ENCODE measurements around the gene OR6K3.
"Not testable (repeated sequence)": the region's sequence is repeated elsewhere in the genome, so short reads cannot be mapped to it uniquely, and the experiment has no call there.

Gene OR6K3

GRCh38 chr1:158720620-158721019 is at the start of gene OR6K3:
TSS of gene OR6K3 (minus strand) at chr1:158720720. CDS start at chr1:158718115, 2,605 bp downstream.
- no peak for DNase-seq (ENCODE audit: low read depth, low spot score)
- no peak within 1 kb of the TSS for H3K27ac ChIP-seq

- DNase-seq (ENCODE audit: low read depth, low spot score): no peak
- H3K27ac ChIP-seq: no peak within 1 kb of the TSS
Observed at GRCh38 chr1:158754420-158754819, 33.9 kb upstream of the OR6K3 start, which contains the start of gene OR6K6. TSS of gene OR6K6 (plus strand) at chr1:158754720. CDS start at chr1:158754888, 168 bp downstream.

- H3K27ac ChIP-seq: no peak overlapping the region
- no peak for DNase-seq (ENCODE audit: low read depth, low spot score)
Observed at GRCh38 chr1:158752155-158752712, 31.7 kb upstream of the OR6K3 start.

GRCh38 chr1:158735848-158736247 is 15.3 kb upstream of the OR6K3 start:
- H3K27ac ChIP-seq: no peak overlapping the region
- DNase-seq (ENCODE audit: low read depth, low spot score): no peak

GRCh38 chr1:158732524-158732923 is 12.0 kb upstream of the OR6K3 start:
- DNase-seq (ENCODE audit: low read depth, low spot score): no peak
- H3K27ac ChIP-seq: no peak overlapping the region

GRCh38 chr1:158731707-158732106 is 11.2 kb upstream of the OR6K3 start:
- DNase-seq (ENCODE audit: low read depth, low spot score): no peak
- H3K27ac ChIP-seq: no peak overlapping the region

- H3K27ac ChIP-seq: no peak overlapping the region
- DNase-seq (ENCODE audit: low read depth, low spot score): no peak
Observed at GRCh38 chr1:158730453-158730852, 9.9 kb upstream of the OR6K3 start.

- no peak for DNase-seq (ENCODE audit: low read depth, low spot score)
- no peak overlapping the region for H3K27ac ChIP-seq
Observed at GRCh38 chr1:158728510-158729225, 8.1 kb upstream of the OR6K3 start.

- no peak overlapping the region for H3K27ac ChIP-seq
- no peak for DNase-seq (ENCODE audit: low read depth, low spot score)
Observed at GRCh38 chr1:158724442-158724841, 3.9 kb upstream of the OR6K3 start.

- no peak overlapping the region for H3K27ac ChIP-seq
- no peak for DNase-seq (ENCODE audit: low read depth, low spot score)
Observed at GRCh38 chr1:158719664-158720063, 856 bp downstream of the OR6K3 start.

- DNase-seq (ENCODE audit: low read depth, low spot score): no peak
- H3K27ac ChIP-seq: no peak overlapping the region
Observed at GRCh38 chr1:158717344-158717743, 3.2 kb downstream of the OR6K3 start.

GRCh38 chr1:158716335-158716734 is 4.2 kb downstream of the OR6K3 start:
- H3K27ac ChIP-seq: no peak overlapping the region
- DNase-seq (ENCODE audit: low read depth, low spot score): no peak

GRCh38 chr1:158714754-158715153 is 5.8 kb downstream of the OR6K3 start:
- no peak for DNase-seq (ENCODE audit: low read depth, low spot score)
- H3K27ac ChIP-seq: no peak overlapping the region

GRCh38 chr1:158711098-158711497 is 9.4 kb downstream of the OR6K3 start:
- no peak overlapping the region for H3K27ac ChIP-seq
- no peak for DNase-seq (ENCODE audit: low read depth, low spot score)

GRCh38 chr1:158706096-158706495 is 14.4 kb downstream of the OR6K3 start:
- no peak overlapping the region for H3K27ac ChIP-seq
- DNase-seq (ENCODE audit: low read depth, low spot score): no peak

GRCh38 chr1:158700552-158700951 is 20.0 kb downstream of the OR6K3 start, which contains the start of gene OR6K2:
TSS of gene OR6K2 (minus strand) at chr1:158700652. CDS start at chr1:158700652, 0 bp downstream.
- no peak for DNase-seq (ENCODE audit: low read depth, low spot score)
- H3K27ac ChIP-seq: no peak within 1 kb of the TSS

GRCh38 chr1:158694596-158694995 is 25.9 kb downstream of the OR6K3 start:
- DNase-seq (ENCODE audit: low read depth, low spot score): no peak
- no peak overlapping the region for H3K27ac ChIP-seq

- H3K27ac ChIP-seq: no peak overlapping the region
- DNase-seq (ENCODE audit: low read depth, low spot score): no peak
Observed at GRCh38 chr1:158692356-158692755, 28.2 kb downstream of the OR6K3 start.

- no peak overlapping the region for H3K27ac ChIP-seq
- no peak for DNase-seq (ENCODE audit: low read depth, low spot score)
Observed at GRCh38 chr1:158691907-158692306, 28.6 kb downstream of the OR6K3 start.

- not testable (repeated sequence) for H3K27ac ChIP-seq; DNase-seq (ENCODE audit: low read depth, low spot score)
Observed at GRCh38 chr1:158691149-158691548, 29.4 kb downstream of the OR6K3 start.

- no peak overlapping the region for H3K27ac ChIP-seq
- DNase-seq (ENCODE audit: low read depth, low spot score): no peak
Observed at GRCh38 chr1:158689875-158690274, 30.6 kb downstream of the OR6K3 start.

- DNase-seq (ENCODE audit: low read depth, low spot score): no peak
- H3K27ac ChIP-seq: no peak overlapping the region
Observed at GRCh38 chr1:158689110-158689509, 31.4 kb downstream of the OR6K3 start.
